HG03280 (cell line): ENCODE results near the gene ALOXE3.
"Not testable (repeated sequence)": the region's sequence is repeated elsewhere in the genome, so short reads cannot be mapped to it uniquely, and the experiment has no call there.

Experiments
- ATAC-seq: cut with Tn5 transposase; IDR thresholded peaks from one replicate; pipeline ENCODE4 v1.9.1; 2021; ENCODE audit warnings: mild to moderate bottlenecking, moderate library complexity; ENCODE audit not compliant: unreplicated experiment

ALOXE3 gene

GRCh38 chr17:8100763-8101162, 17.6 kb downstream of the ALOXE3 start:
- no peak for ATAC-seq

- no peak for ATAC-seq
Measured at GRCh38 chr17:8100111-8100510, 18.2 kb downstream of the ALOXE3 start.

- no peak for ATAC-seq
Measured at GRCh38 chr17:8096541-8096940, 21.8 kb downstream of the ALOXE3 start.

GRCh38 chr17:8095361-8095760, 23.0 kb downstream of the ALOXE3 start:
- ATAC-seq, result no peak

GRCh38 chr17:8091033-8091687, 27.2 kb downstream of the ALOXE3 start:
- ATAC-seq, result no peak

GRCh38 chr17:8089728-8090127, 28.6 kb downstream of the ALOXE3 start:
- ATAC-seq, result no peak

GRCh38 chr17:8087952-8088230, 30.4 kb downstream of the ALOXE3 start:
- no peak for ATAC-seq

GRCh38 chr17:8087075-8087951, 31.0 kb downstream of the ALOXE3 start, which contains the start of gene ALOX12B:
Gene ALOX12B, minus strand, starts transcription at chr17:8087716. Its CDS starts 274 bp downstream, at chr17:8087442.
- ATAC-seq, result no peak

GRCh38 chr17:8084250-8084649, 34.1 kb downstream of the ALOXE3 start:
- no peak for ATAC-seq

GRCh38 chr17:8082292-8082691, 36.0 kb downstream of the ALOXE3 start:
- ATAC-seq, result no peak

GRCh38 chr17:8081876-8082275, 36.4 kb downstream of the ALOXE3 start:
- no peak for ATAC-seq

GRCh38 chr17:8080799-8081219, 37.5 kb downstream of the ALOXE3 start:
- ATAC-seq, result no peak

- ATAC-seq, result no peak
Measured at GRCh38 chr17:8080208-8080798, 38.0 kb downstream of the ALOXE3 start.

GRCh38 chr17:8079291-8080207, 38.8 kb downstream of the ALOXE3 start:
- ATAC-seq, result no peak

- not testable (repeated sequence) for ATAC-seq
Measured at GRCh38 chr17:8077939-8078338, 40.4 kb downstream of the ALOXE3 start.

- ATAC-seq, result no peak
Measured at GRCh38 chr17:8076502-8077266, 41.6 kb downstream of the ALOXE3 start.

GRCh38 chr17:8075574-8076342, 42.6 kb downstream of the ALOXE3 start:
- ATAC-seq, result no peak

- no peak for ATAC-seq
Measured at GRCh38 chr17:8075081-8075480, 43.2 kb downstream of the ALOXE3 start.

- ATAC-seq, result no peak
Measured at GRCh38 chr17:8074554-8074953, 43.8 kb downstream of the ALOXE3 start.
